ENCODE measurements around the gene CRYGC. TPM values are rescaled to one million over a fixed set of nuclear protein-coding genes. Genes with fewer than 3 reads are reported as not detected.

CRYGC gene
- total RNA-seq, 1 donor from 2014 or later: not detected

- intact Hi-C loops (cut with DNase I): no loop called here
- no peaks in the 10 kb centered on the region for H3K9me3 ChIP-seq
- no peak for ATAC-seq
- H3K4me3 ChIP-seq: no peak overlapping the region
- no peak for DNase-seq
- no peaks in the 10 kb centered on the region for H3K36me3 ChIP-seq
- H3K27ac ChIP-seq: no peak overlapping the region
- H3K4me1 ChIP-seq: no peaks in the 10 kb centered on the region
- no peak for TF ChIP-seq CTCF (IDR thresholded peaks at IDR 0.05)
- no peaks in the 10 kb centered on the region for H3K27me3 ChIP-seq (ENCODE audit: low read depth)
These were observed 32.3 kb downstream of the CRYGC start for GRCh38 chr2:208097313-208097712.

- H3K4me3 ChIP-seq: no peak overlapping the region
- H3K9me3 ChIP-seq: no peaks in the 10 kb centered on the region
- intact Hi-C loops (cut with DNase I): no loop called here
- no peaks in the 10 kb centered on the region for H3K4me1 ChIP-seq
- H3K27ac ChIP-seq: no peak overlapping the region
- H3K27me3 ChIP-seq (ENCODE audit: low read depth): no peaks in the 10 kb centered on the region
- TF ChIP-seq CTCF (IDR thresholded peaks at IDR 0.05): no peak
- no peak for ATAC-seq
- H3K36me3 ChIP-seq: no peaks in the 10 kb centered on the region
- no peak for DNase-seq
These were observed 33.5 kb downstream of the CRYGC start for GRCh38 chr2:208096080-208096479.

GRCh38 chr2:208093128-208093527, 36.5 kb downstream of the CRYGC start:
- H3K27ac ChIP-seq: no peak overlapping the region
- no peak overlapping the region for H3K4me3 ChIP-seq
- TF ChIP-seq CTCF (IDR thresholded peaks at IDR 0.05): no peak
- intact Hi-C loops (cut with DNase I): no loop called here
- no peaks in the 10 kb centered on the region for H3K27me3 ChIP-seq (ENCODE audit: low read depth)
- no peaks in the 10 kb centered on the region for H3K36me3 ChIP-seq
- H3K4me1 ChIP-seq: no peaks in the 10 kb centered on the region
- no peaks in the 10 kb centered on the region for H3K9me3 ChIP-seq
- DNase-seq (no peak), ATAC-seq (no peak)

DNA sequence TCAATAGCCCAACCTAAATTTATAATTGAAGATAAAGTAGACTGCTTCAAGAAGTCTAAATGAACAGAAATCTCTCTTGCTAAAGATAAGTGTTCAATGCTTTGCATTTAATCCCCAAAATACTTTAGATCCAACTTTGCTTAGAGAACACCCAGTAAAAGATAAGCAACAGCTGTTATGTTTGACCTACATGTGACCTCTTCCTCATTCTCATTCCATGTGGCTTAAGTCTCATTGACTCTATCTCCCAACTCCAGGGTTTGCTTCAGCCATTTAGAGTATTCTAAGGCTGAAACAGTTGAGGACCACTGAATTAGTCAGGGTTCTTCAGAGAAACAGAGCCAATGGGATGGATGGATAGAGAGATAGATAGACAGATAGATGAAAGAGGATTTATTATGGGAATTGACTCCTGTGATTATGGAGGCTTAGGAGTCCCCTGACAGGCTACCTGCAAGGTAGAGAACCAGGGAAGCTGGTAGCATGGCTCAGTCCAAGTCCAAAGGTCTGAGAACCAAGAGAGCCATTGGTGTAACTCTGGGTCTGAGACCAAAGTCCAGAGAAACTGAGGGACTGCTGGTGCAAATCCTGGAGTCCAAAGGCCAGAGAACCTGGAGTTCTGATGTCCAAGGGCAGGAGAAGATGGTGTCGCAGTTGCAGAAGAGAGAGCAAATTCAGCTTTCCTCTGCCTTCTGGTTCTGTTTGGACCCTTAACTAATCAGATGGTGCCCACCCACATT, 37.4 kb downstream of the CRYGC start:
- H3K4me3 ChIP-seq: no peak overlapping the region
- no peaks in the 10 kb centered on the region for H3K4me1 ChIP-seq
- no peaks in the 10 kb centered on the region for H3K36me3 ChIP-seq
- ATAC-seq (no peak), DNase-seq (no peak)
- no peak overlapping the region for H3K27ac ChIP-seq
- TF ChIP-seq CTCF (IDR thresholded peaks at IDR 0.05): no peak
- intact Hi-C loops (cut with DNase I): no loop called here
- H3K9me3 ChIP-seq: no peaks in the 10 kb centered on the region
- no peaks in the 10 kb centered on the region for H3K27me3 ChIP-seq (ENCODE audit: low read depth)

DNA sequence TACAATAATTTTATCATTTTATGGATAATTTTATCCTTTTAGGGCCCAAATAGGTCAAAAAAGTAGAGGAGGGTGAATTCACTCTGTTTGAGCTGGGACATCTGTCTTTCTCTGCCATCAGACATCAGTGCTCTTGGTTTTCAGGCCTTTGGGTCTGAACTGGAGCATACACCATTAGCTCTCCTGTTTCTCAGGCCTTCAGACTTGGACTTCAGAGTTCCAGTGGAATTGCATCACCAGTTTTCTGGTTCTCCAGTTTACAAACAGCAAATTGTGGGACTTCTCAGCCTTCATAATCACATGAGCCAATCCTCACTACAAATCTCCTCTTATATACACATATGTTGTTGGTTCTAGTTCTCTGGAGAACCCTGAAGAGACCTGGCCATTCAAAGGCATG, 39.2 kb downstream of the CRYGC start:
- H3K4me3 ChIP-seq: no peak overlapping the region
- H3K27me3 ChIP-seq (ENCODE audit: low read depth): no peaks in the 10 kb centered on the region
- ATAC-seq: no peak
- no peaks in the 10 kb centered on the region for H3K36me3 ChIP-seq
- intact Hi-C loops (cut with DNase I): no loop called here
- DNase-seq: no peak
- H3K9me3 ChIP-seq: no peaks in the 10 kb centered on the region
- H3K27ac ChIP-seq: no peak overlapping the region
- TF ChIP-seq CTCF (IDR thresholded peaks at IDR 0.05): no peak
- H3K4me1 ChIP-seq: no peaks in the 10 kb centered on the region

Measured in lower lobe of right lung (tissue), 2 donors.